IPS-18c (cell line): Measurements from ENCODE around the gene INPPL1.
A peak's percentile ranks its signal among the peaks of the same experiment; 100 is the strongest.

Source experiments
- H3K4me3 ChIP-seq: 2 replicates; pipeline ENCODE4 v1.7.0; 2013; ENCODE audit warnings: low read depth, mild to moderate bottlenecking, low read length, moderate library complexity; ENCODE audit not compliant: insufficient read depth
- H3K9me3 ChIP-seq: one replicate; pipeline ENCODE4 v1.6.1; 2013; ENCODE audit warnings: mild to moderate bottlenecking, low read length, moderate library complexity; ENCODE audit not compliant: control insufficient read depth, insufficient read depth

INPPL1 gene

DNA sequence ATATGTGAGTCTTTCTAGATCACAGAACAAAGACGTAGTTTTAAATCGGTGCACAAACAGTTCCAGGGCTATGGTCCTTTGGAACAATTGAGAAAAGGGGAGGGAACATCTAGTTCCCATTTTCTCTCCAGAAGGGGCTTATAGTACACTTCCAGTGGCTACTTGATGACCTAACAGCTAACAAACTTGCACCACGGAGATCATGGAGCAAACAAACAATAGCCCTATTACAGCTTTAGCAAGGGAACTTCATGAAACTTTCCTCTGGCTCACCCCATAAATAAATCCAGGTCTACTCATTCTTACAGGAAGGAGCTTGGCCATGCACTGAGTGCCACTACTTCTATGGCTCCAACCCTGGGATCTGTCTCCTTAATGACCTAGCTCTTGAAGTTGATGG is 16.3 kb upstream of the INPPL1 start:
- H3K9me3 ChIP-seq = no peaks in the 10 kb centered on the region
- no peak overlapping the region for H3K4me3 ChIP-seq

GRCh38 chr11:72209101-72209500 is 15.5 kb upstream of the INPPL1 start:
- Histone ChIP-seq H3K9me3 (no peaks in the 10 kb centered on the region), H3K4me3 (no peak overlapping the region)

- H3K4me3 ChIP-seq = no peak within 1 kb of the TSS
- peaks cover 2% of the 10 kb centered on the region for H3K9me3 ChIP-seq
Measured at GRCh38 chr11:72216638-72217037, 7.9 kb upstream of the INPPL1 start, which contains the start of gene FOLR2. TSS of gene FOLR2 (plus strand) at chr11:72216794. CDS start at chr11:72218585, 1,791 bp downstream.

DNA sequence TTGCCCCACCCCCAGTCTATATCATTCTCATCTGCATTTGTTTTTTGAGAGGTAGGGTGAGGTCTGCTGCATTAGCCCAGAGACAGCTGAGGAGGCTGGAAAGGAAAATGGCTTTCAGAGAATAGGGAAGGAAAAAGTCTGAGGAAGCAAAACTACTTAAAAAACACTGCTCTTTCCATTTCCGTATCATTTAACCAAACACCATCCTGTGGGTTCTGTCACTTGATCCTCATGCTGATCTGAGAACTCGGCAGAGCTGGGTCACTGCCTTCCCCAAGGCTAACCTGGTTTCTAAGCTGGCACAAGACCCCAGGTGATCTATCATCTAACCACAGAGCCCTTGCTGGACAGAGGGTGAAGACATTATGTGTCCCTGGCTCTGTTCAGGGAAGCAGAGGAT is 6.7 kb upstream of the INPPL1 start:
- peaks cover 2% of the 10 kb centered on the region for H3K9me3 ChIP-seq
- no peak overlapping the region for H3K4me3 ChIP-seq

GRCh38 chr11:72218251-72218745 is 6.3 kb upstream of the INPPL1 start:
- Histone ChIP-seq H3K9me3 (peaks cover 2% of the 10 kb centered on the region), H3K4me3 (no peak overlapping the region)

- Histone ChIP-seq H3K4me3 (no peak overlapping the region), H3K9me3 (peaks cover 2% of the 10 kb centered on the region)
Measured at GRCh38 chr11:72220696-72221363, 3.7 kb upstream of the INPPL1 start.

DNA sequence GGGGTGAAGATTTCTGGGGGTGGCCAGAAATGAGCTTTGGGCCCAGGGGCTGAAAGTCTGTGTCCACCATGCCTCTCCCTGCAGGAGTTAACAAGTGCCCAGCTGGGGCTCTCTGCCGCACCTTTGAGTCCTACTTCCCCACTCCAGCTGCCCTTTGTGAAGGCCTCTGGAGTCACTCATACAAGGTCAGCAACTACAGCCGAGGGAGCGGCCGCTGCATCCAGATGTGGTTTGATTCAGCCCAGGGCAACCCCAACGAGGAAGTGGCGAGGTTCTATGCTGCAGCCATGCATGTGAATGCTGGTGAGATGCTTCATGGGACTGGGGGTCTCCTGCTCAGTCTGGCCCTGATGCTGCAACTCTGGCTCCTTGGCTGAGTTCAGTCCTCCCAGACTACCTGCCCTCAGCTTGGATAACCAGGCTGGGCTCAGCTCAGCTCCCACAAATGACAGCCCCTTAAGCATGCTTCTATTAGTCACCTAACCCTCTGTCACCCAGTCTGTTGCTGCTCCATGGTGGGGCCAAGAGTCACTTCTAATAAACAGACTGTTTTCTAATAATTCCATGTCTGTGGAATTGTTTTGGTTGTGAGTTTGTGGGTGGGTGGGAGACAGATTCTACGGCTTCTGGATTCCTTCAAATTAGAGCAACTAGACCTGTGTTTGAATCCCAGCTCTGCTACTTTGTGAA is 3.0 kb upstream of the INPPL1 start:
- Histone ChIP-seq H3K4me3 (no peak overlapping the region), H3K9me3 (peaks cover 2% of the 10 kb centered on the region)

- peak overlapping the region; percentile 57 for H3K4me3 ChIP-seq
- H3K9me3 ChIP-seq = peaks cover 2% of the 10 kb centered on the region
Measured at GRCh38 chr11:72222106-72222891, 2.3 kb upstream of the INPPL1 start.

GRCh38 chr11:72222907-72223614 is 1.5 kb upstream of the INPPL1 start:
- H3K4me3 ChIP-seq = peak overlapping the region; percentile 83

GRCh38 chr11:72223615-72224563 is 678 bp upstream of the INPPL1 start:
- peak overlapping the region; percentile 83 for H3K4me3 ChIP-seq
- peaks cover 2% of the 10 kb centered on the region for H3K9me3 ChIP-seq

More at GRCh38 chr11:72222907-72223614, 1.5 kb upstream of the INPPL1 start:
- H3K9me3 ChIP-seq = peaks cover 2% of the 10 kb centered on the region

GRCh38 chr11:72225411-72225951 is 914 bp downstream of the INPPL1 start:
- Histone ChIP-seq H3K9me3 (no peaks in the 10 kb centered on the region), H3K4me3 (peak overlapping the region; percentile 83)

GRCh38 chr11:72226701-72227100 is 2.1 kb downstream of the INPPL1 start:
- Histone ChIP-seq H3K9me3 (no peaks in the 10 kb centered on the region), H3K4me3 (no peak overlapping the region)

DNA sequence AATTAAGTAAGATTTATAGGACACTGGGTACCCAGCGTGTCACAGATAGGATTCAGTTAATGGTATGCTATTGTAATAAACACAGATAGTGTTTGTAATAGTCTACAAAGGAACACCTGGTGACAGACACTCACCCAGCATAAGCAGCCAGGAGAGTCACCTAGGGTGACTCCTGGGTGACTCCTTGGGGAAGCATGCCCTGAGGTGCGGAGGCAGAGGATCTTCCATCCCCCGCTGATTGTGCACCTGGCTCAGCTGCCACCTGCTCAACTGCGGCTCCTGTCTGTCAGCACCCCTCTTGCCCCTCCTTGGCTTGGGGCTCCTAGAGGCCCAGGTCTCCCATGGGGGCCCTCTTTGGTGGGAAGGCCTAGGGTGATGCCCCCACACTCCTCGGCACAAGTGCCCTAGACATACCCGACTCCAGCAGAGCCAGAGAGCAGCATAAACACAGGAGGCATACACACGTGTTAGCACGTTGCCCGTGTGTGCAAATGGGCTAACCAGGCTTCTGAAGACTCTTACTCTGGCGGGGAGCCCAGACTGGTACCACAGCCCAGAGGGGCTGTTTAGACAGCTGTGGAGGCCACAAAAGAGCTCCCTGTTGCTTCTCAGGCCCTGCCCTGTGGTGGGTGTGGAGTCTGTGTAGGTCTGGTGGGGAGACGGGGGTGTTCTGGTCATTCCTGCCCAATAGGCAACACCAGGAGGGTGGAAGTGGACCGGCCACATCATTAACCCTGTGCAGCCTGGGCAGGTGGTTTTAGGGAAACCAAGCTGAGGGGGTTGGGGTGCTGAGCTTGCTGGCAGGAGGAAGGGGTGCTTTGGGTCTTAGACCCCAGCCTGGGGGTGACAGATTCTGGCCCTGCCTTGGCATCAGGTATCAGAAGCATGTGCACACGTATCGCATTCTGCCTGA is 3.0 kb downstream of the INPPL1 start:
- H3K9me3 ChIP-seq = no peaks in the 10 kb centered on the region

DNA sequence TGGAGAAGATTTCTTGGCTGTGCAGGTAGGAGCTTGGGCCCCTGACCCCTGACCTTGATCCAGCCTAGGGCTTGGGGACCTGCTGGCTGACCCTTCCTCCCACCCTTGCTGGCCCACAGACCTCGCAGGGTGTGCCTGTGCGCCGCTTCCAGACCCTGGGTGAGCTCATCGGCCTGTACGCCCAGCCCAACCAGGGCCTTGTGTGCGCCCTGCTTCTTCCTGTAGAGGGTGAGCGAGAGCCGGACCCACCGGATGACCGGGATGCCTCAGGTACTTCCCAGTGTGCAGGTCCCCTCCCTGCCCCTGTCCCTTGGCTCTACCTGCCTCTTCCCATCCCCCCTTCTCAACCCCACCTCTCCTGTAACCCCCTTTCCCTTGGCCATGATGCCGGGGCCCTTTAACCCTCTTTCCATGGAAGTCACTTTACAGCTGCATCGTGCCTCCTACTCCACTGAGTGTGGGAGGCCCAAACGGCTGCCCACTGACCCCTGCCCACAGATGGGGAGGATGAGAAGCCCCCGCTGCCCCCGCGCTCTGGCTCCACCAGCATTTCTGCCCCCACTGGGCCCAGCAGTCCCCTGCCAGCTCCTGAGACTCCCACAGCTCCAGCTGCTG is 3.8 kb downstream of the INPPL1 start:
- no peak overlapping the region for H3K4me3 ChIP-seq
- no peaks in the 10 kb centered on the region for H3K9me3 ChIP-seq

More for the DNA sequence above, 3.0 kb downstream of the INPPL1 start:
- H3K4me3 ChIP-seq = no peak overlapping the region

- H3K9me3 ChIP-seq = no peaks in the 10 kb centered on the region
- H3K4me3 ChIP-seq = no peak overlapping the region
Measured at GRCh38 chr11:72228844-72229231, 4.3 kb downstream of the INPPL1 start.
